Fibroblast of skin of back (primary cell): ENCODE data around the gene DDIT3.
A peak's percentile ranks its signal among the peaks of the same experiment; 100 is the strongest.

Experiments
- DNase-seq: peaks from one replicate; pipeline ENCODE4 v3.0.0-alpha.2; 2013

The DDIT3 gene

GRCh38 chr12:57547288-57548012 is 27.1 kb upstream of the DDIT3 start:
- DNase-seq = no peak

GRCh38 chr12:57546438-57547287 is 26.3 kb upstream of the DDIT3 start, which contains the start of gene DCTN2:
Gene DCTN2, minus strand, starts transcription at chr12:57547192. Its CDS starts 129 bp downstream, at chr12:57547063.
- DNase-seq = peak; percentile 98

GRCh38 chr12:57545809-57546437 is 25.6 kb upstream of the DDIT3 start:
- no peak for DNase-seq

GRCh38 chr12:57543581-57543980 is 23.3 kb upstream of the DDIT3 start:
- DNase-seq = peak; percentile 21

- DNase-seq = no peak
Measured at GRCh38 chr12:57541717-57542116, 21.4 kb upstream of the DDIT3 start.

- DNase-seq = no peak
Measured at GRCh38 chr12:57541001-57541400, 20.7 kb upstream of the DDIT3 start.

GRCh38 chr12:57539134-57539768 is 18.9 kb upstream of the DDIT3 start:
- DNase-seq = no peak

- no peak for DNase-seq
Measured at GRCh38 chr12:57536597-57536942, 16.3 kb upstream of the DDIT3 start.

- no peak for DNase-seq
Measured at GRCh38 chr12:57535764-57536596, 15.7 kb upstream of the DDIT3 start.

- no peak for DNase-seq
Measured at GRCh38 chr12:57534991-57535543, 14.8 kb upstream of the DDIT3 start.

GRCh38 chr12:57534250-57534649 is 13.9 kb upstream of the DDIT3 start:
- no peak for DNase-seq

GRCh38 chr12:57533108-57533507 is 12.8 kb upstream of the DDIT3 start:
- DNase-seq = no peak

- DNase-seq = no peak
Measured at GRCh38 chr12:57531836-57532235, 11.5 kb upstream of the DDIT3 start.

GRCh38 chr12:57530396-57531142 is 10.3 kb upstream of the DDIT3 start:
- no peak for DNase-seq

- no peak for DNase-seq
Measured at GRCh38 chr12:57529831-57530230, 9.5 kb upstream of the DDIT3 start.

- DNase-seq = no peak
Measured at GRCh38 chr12:57528831-57529555, 8.7 kb upstream of the DDIT3 start.

GRCh38 chr12:57528176-57528575 is 7.9 kb upstream of the DDIT3 start:
- DNase-seq = no peak

- DNase-seq = no peak
Measured at GRCh38 chr12:57527184-57527583, 6.9 kb upstream of the DDIT3 start.

GRCh38 chr12:57526477-57527126 is 6.3 kb upstream of the DDIT3 start:
- no peak for DNase-seq
